WTC11 (cell line): ENCODE data around the gene MICAL3. TPM values are rescaled to one million over a fixed set of nuclear protein-coding genes. Genes with fewer than 3 reads are reported as not detected.

Experiments
- ATAC-seq: fragments of 200-7000 bp; cut with Tn5 transposase; 2 replicates; pipeline ENCODE4 v1.10.0; 2021; ENCODE audit warnings: mild to moderate bottlenecking, moderate library complexity
- CTCF ChIA-PET: fragments of 300-600 bp; sonication (Branson Sonifier 250); formaldehyde crosslinking; loops from one replicate; lab custom pipeline; 2021; ENCODE audit warnings: antibody characterized with exemption; lab: Charles Lee
- POLR2A ChIA-PET: fragments of 350-600 bp; sonication (Branson Sonifier 250); formaldehyde crosslinking; loops from one replicate; lab custom pipeline; 2021; ENCODE audit warnings: antibody characterized with exemption; lab: Charles Lee
- DNase-seq: peaks from one replicate; pipeline ENCODE4 v3.0.0; 2021; ENCODE audit warnings: low spot score
- H3K27ac Mint-ChIP-seq: 2 replicates; pipeline ENCODE4 v1.8.0; 2021; ENCODE audit warnings: mixed read lengths
- H3K27me3 Mint-ChIP-seq: 2 replicates; pipeline ENCODE4 v1.8.0; 2021; ENCODE audit warnings: low read depth, mild to moderate bottlenecking, moderate library complexity, mixed read lengths
- H3K36me3 Mint-ChIP-seq: 2 replicates; pipeline ENCODE4 v1.8.0; 2021; ENCODE audit warnings: mixed read lengths
- H3K4me1 Mint-ChIP-seq: 2 replicates; pipeline ENCODE4 v1.8.0; 2022; ENCODE audit warnings: mixed read lengths
- H3K4me3 Mint-ChIP-seq: 2 replicates; pipeline ENCODE4 v1.8.0; 2021; ENCODE audit warnings: mild to moderate bottlenecking, moderate library complexity, mixed read lengths
- H3K9me3 Mint-ChIP-seq: 2 replicates; pipeline ENCODE4 v1.8.0; 2021; ENCODE audit warnings: mixed read lengths
- CREB1 ChIP-seq: sonication (generic); formaldehyde crosslinking; IDR thresholded peaks from 2 replicates; pipeline ENCODE4 v1.8.0; 2023; ENCODE audit warnings: mild to moderate bottlenecking, missing genetic modification reagents
- EMX1 ChIP-seq: fragments of 250-450 bp; sonication (Bioruptor Pico); IDR thresholded peaks from 2 replicates; pipeline ENCODE4 v1.8.0; 2021; ENCODE audit warnings: mild to moderate bottlenecking
- NR3C1 ChIP-seq: sonication (generic); formaldehyde crosslinking; conservative IDR thresholded peaks from 2 replicates; pipeline ENCODE4 v1.8.1; 2023; ENCODE audit warnings: low read depth, mild to moderate bottlenecking, missing genetic modification reagents
- RELA ChIP-seq: sonication (generic); formaldehyde crosslinking; IDR thresholded peaks from 2 replicates; pipeline ENCODE4 v1.8.1; 2022; ENCODE audit warnings: missing genetic modification reagents, mild to moderate bottlenecking, borderline replicate concordance
- ZNF121 ChIP-seq: sonication (generic); formaldehyde crosslinking; IDR thresholded peaks from 2 replicates; pipeline ENCODE4 v1.8.0; 2023; ENCODE audit warnings: missing genetic modification reagents
- ZNF219 ChIP-seq: sonication (generic); formaldehyde crosslinking; IDR thresholded peaks from 2 replicates; pipeline ENCODE4 v1.8.0; 2023; ENCODE audit warnings: missing genetic modification reagents, mild to moderate bottlenecking, borderline replicate concordance
- ZNF317 ChIP-seq: sonication (generic); formaldehyde crosslinking; IDR thresholded peaks from 2 replicates; pipeline ENCODE4 v1.8.1; 2023; ENCODE audit warnings: low read depth, mild to moderate bottlenecking, moderate library complexity, missing genetic modification reagents, borderline replicate concordance
- total RNA-seq: library from RNA; stranded (reverse); gene quantifications from 3 replicates; pipeline ENCODE4 v1.2.3, GENCODE V29; 2021
- TF ChIP-seq, protein P1 (sequence below): fragments of 250-450 bp; sonication (Bioruptor Pico); IDR thresholded peaks from 2 replicates; pipeline ENCODE4 v1.9.0; 2021; ENCODE audit warnings: moderate library complexity, mild to moderate bottlenecking, inconsistent platforms, borderline replicate concordance
- TF ChIP-seq, protein P2 (sequence below): sonication (generic); formaldehyde crosslinking; IDR thresholded peaks from 2 replicates; pipeline ENCODE4 v1.8.0; 2022; ENCODE audit warnings: mild to moderate bottlenecking, missing genetic modification reagents
- TF ChIP-seq, protein P3 (sequence below): sonication (generic); formaldehyde crosslinking; IDR thresholded peaks from 2 replicates; pipeline ENCODE4 v1.8.0; 2023; ENCODE audit warnings: missing genetic modification reagents, mild to moderate bottlenecking, borderline replicate concordance
- TF ChIP-seq, protein P4 (sequence below): fragments of 250-450 bp; sonication (Bioruptor Pico); IDR thresholded peaks from 2 replicates; pipeline ENCODE4 v1.9.0; 2021; ENCODE audit warnings: mild to moderate bottlenecking, borderline replicate concordance
- TF ChIP-seq, protein P5 (sequence below): fragments of 250-450 bp; sonication (Bioruptor Pico); IDR thresholded peaks from 2 replicates; pipeline ENCODE4 v1.8.0; 2021; ENCODE audit warnings: mild to moderate bottlenecking

Gene MICAL3
- total RNA-seq, 1 experiment from 2014 or later, result 41.2 TPM

DNA sequence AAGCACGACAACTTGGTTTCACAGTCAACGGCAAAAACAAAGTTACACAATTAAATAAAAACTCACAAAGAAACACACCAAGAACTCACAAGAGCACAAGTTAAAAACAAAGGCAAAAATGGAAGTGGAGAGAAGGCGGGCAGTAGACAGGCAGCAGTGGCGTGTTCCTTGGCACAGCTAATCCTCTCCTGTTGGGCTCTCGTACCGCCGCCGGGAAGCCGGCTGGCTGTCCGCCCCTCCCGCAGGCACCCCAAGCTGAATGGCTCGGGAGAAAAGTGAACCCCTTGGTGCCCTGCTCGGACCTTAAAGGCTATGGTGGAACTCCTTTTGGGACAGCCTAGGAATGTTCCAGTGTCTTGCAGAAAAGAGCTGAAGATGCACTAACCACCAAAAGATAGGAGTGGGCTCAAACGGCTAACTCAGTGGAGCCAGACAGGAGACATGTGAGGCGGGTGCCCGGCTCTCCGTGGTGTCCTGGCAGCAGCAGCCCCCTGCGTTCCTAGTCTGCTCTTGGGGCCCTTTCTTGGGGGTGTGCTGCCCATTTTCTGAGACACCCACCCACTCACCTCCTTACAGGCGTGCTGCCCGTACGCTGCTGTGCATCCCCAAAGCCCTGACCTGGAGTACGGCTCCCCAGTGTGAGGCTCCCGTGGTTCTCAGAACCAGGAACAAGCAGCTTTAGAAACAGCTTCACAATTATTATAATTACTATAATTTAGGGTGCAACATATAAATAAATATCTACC lies 164.0 kb downstream of the MICAL3 start:
- POLR2A ChIA-PET, result no interaction called here
- TF ChIP-seq ZNF121 (CRISPR knock-in tag) (no peak), NR3C1 (CRISPR knock-in tag) (no peak), RELA (CRISPR knock-in tag) (no peak), ZNF317 (CRISPR knock-in tag) (no peak), CREB1 (no peak), ZNF219 (CRISPR knock-in tag) (no peak)
- TF ChIP-seq, protein P1, sequence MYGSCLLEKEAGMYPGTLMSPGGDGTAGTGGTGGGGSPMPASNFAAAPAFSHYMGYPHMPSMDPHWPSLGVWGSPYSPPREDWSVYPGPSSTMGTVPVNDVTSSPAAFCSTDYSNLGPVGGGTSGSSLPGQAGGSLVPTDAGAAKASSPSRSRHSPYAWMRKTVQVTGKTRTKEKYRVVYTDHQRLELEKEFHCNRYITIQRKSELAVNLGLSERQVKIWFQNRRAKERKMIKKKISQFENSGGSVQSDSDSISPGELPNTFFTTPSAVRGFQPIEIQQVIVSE (CRISPR knock-in tag), result no peak
- TF ChIP-seq, protein P2, sequence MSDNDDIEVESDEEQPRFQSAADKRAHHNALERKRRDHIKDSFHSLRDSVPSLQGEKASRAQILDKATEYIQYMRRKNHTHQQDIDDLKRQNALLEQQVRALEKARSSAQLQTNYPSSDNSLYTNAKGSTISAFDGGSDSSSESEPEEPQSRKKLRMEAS, result no peak
- TF ChIP-seq, protein P3, sequence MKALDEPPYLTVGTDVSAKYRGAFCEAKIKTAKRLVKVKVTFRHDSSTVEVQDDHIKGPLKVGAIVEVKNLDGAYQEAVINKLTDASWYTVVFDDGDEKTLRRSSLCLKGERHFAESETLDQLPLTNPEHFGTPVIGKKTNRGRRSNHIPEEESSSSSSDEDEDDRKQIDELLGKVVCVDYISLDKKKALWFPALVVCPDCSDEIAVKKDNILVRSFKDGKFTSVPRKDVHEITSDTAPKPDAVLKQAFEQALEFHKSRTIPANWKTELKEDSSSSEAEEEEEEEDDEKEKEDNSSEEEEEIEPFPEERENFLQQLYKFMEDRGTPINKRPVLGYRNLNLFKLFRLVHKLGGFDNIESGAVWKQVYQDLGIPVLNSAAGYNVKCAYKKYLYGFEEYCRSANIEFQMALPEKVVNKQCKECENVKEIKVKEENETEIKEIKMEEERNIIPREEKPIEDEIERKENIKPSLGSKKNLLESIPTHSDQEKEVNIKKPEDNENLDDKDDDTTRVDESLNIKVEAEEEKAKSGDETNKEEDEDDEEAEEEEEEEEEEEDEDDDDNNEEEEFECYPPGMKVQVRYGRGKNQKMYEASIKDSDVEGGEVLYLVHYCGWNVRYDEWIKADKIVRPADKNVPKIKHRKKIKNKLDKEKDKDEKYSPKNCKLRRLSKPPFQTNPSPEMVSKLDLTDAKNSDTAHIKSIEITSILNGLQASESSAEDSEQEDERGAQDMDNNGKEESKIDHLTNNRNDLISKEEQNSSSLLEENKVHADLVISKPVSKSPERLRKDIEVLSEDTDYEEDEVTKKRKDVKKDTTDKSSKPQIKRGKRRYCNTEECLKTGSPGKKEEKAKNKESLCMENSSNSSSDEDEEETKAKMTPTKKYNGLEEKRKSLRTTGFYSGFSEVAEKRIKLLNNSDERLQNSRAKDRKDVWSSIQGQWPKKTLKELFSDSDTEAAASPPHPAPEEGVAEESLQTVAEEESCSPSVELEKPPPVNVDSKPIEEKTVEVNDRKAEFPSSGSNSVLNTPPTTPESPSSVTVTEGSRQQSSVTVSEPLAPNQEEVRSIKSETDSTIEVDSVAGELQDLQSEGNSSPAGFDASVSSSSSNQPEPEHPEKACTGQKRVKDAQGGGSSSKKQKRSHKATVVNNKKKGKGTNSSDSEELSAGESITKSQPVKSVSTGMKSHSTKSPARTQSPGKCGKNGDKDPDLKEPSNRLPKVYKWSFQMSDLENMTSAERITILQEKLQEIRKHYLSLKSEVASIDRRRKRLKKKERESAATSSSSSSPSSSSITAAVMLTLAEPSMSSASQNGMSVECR (CRISPR knock-in tag), result no peak
- no peaks in the 10 kb centered on the region for H3K9me3 Mint-ChIP-seq
- 0 out of 2 replicates have a peak, but pooled peaks cover 3% of the 10 kb centered on the region for H3K4me1 Mint-ChIP-seq
- CTCF ChIA-PET, result interaction anchor here (0.8 to 1.6 kb wide), 2 partner anchors 23 to 29 kb away, joined by 3 to 5 read pairs; no protein-coding TSS in a partner anchor
- no peaks in the 10 kb centered on the region; the same call in 1 of the 2 replicates for H3K27me3 Mint-ChIP-seq
- H3K36me3 Mint-ChIP-seq, result no peaks in the 10 kb centered on the region; the same call in none of the 2 replicates
- no peak overlapping the region for H3K27ac Mint-ChIP-seq
- DNase-seq, result no peak
- ATAC-seq, result no peak
- H3K4me3 Mint-ChIP-seq, result no peak overlapping the region

DNA sequence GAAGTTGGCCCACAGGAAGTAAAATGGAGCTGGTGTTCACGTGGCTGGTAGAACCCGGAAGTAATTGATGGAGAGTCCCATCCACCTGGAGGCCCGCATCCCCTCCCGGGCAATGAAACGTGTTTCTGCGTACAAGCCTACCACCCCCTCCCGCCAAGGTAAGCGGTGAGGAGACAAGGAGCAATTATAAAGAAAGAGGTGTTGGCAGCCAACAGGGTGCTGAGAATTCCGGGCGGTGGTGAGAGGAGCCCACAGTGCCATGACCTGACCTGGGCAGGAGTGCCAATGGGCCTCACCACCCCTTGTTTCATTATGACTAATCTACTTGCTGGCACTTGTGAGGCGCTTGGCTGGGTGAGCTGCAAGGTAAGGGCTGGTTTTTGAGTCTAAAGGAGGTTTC lies 166.3 kb downstream of the MICAL3 start:
- Mint-ChIP-seq H3K4me3 (no peak overlapping the region), H3K4me1 (0 out of 2 replicates have a peak, but pooled peaks cover 3% of the 10 kb centered on the region), H3K36me3 (no peaks in the 10 kb centered on the region; the same call in 1 of the 2 replicates), H3K9me3 (no peaks in the 10 kb centered on the region), H3K27ac (no peak overlapping the region), H3K27me3 (no peaks in the 10 kb centered on the region; the same call in 1 of the 2 replicates)
- ChIA-PET CTCF (interaction anchor here (0.9 to 2.1 kb wide), 2 partner anchors 219 to 253 kb away, joined by 3 to 13 read pairs; partner anchors contain the start of genes PEX26 and TUBA8), POLR2A (no interaction called here)
- no peak for ATAC-seq
- TF ChIP-seq EMX1 (CRISPR knock-in tag) (no peak), CREB1 (no peak), ZNF219 (CRISPR knock-in tag) (no peak)
- TF ChIP-seq, protein P4, sequence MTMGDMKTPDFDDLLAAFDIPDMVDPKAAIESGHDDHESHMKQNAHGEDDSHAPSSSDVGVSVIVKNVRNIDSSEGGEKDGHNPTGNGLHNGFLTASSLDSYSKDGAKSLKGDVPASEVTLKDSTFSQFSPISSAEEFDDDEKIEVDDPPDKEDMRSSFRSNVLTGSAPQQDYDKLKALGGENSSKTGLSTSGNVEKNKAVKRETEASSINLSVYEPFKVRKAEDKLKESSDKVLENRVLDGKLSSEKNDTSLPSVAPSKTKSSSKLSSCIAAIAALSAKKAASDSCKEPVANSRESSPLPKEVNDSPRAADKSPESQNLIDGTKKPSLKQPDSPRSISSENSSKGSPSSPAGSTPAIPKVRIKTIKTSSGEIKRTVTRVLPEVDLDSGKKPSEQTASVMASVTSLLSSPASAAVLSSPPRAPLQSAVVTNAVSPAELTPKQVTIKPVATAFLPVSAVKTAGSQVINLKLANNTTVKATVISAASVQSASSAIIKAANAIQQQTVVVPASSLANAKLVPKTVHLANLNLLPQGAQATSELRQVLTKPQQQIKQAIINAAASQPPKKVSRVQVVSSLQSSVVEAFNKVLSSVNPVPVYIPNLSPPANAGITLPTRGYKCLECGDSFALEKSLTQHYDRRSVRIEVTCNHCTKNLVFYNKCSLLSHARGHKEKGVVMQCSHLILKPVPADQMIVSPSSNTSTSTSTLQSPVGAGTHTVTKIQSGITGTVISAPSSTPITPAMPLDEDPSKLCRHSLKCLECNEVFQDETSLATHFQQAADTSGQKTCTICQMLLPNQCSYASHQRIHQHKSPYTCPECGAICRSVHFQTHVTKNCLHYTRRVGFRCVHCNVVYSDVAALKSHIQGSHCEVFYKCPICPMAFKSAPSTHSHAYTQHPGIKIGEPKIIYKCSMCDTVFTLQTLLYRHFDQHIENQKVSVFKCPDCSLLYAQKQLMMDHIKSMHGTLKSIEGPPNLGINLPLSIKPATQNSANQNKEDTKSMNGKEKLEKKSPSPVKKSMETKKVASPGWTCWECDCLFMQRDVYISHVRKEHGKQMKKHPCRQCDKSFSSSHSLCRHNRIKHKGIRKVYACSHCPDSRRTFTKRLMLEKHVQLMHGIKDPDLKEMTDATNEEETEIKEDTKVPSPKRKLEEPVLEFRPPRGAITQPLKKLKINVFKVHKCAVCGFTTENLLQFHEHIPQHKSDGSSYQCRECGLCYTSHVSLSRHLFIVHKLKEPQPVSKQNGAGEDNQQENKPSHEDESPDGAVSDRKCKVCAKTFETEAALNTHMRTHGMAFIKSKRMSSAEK (CRISPR knock-in tag), result no peak
- TF ChIP-seq, protein P5, sequence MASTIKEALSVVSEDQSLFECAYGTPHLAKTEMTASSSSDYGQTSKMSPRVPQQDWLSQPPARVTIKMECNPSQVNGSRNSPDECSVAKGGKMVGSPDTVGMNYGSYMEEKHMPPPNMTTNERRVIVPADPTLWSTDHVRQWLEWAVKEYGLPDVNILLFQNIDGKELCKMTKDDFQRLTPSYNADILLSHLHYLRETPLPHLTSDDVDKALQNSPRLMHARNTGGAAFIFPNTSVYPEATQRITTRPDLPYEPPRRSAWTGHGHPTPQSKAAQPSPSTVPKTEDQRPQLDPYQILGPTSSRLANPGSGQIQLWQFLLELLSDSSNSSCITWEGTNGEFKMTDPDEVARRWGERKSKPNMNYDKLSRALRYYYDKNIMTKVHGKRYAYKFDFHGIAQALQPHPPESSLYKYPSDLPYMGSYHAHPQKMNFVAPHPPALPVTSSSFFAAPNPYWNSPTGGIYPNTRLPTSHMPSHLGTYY (CRISPR knock-in tag), result no peak
- no peak for DNase-seq
